Loucy (cell line): ENCODE measurements around the gene ZNF407.

Experiments used
- H2AFZ ChIP-seq: fragments of 200-600 bp; sonication (generic); 2 replicates; pipeline ENCODE4 v1.6.0; 2016; ENCODE audit warnings: antibody characterized with exemption, mild to moderate bottlenecking, low read length, moderate library complexity
- H3F3A ChIP-seq: fragments of 200-600 bp; 2 replicates; pipeline ENCODE4 v1.6.0; 2016; ENCODE audit warnings: antibody characterized with exemption, low read depth, mild to moderate bottlenecking
- H3K27me3 ChIP-seq: fragments of 200-600 bp; sonication (generic); 2 replicates; pipeline ENCODE4 v1.6.1; 2014; ENCODE audit warnings: low read length, mild to moderate bottlenecking; ENCODE audit not compliant: insufficient read depth, poor library complexity, severe bottlenecking
- H3K36me3 ChIP-seq: fragments of 200-600 bp; sonication (generic); 2 replicates; pipeline ENCODE4 v1.6.1; 2016; ENCODE audit warnings: low read length; ENCODE audit not compliant: insufficient read depth
- H3K4me1 ChIP-seq: fragments of 200-600 bp; sonication (generic); 2 replicates; pipeline ENCODE4 v1.5.1; 2014; ENCODE audit warnings: low read length, mild to moderate bottlenecking; ENCODE audit not compliant: insufficient read depth, poor library complexity, severe bottlenecking
- H3K4me2 ChIP-seq: fragments of 200-600 bp; sonication (generic); 2 replicates; pipeline ENCODE4 v1.6.0; 2014; ENCODE audit warnings: antibody characterized with exemption, low read length, low read depth, mild to moderate bottlenecking; ENCODE audit not compliant: poor library complexity, severe bottlenecking
- H3K4me3 ChIP-seq: fragments of 200-600 bp; sonication (generic); 2 replicates; pipeline ENCODE4 v1.5.1; 2014; ENCODE audit warnings: low read length, mild to moderate bottlenecking, mixed read lengths; ENCODE audit not compliant: poor library complexity, severe bottlenecking
- H3K79me2 ChIP-seq: fragments of 200-600 bp; sonication (generic); 2 replicates; pipeline ENCODE4 v1.6.1; 2014; ENCODE audit warnings: low read length; ENCODE audit not compliant: insufficient read depth
- H3K9ac ChIP-seq: fragments of 200-600 bp; sonication (generic); 2 replicates; pipeline ENCODE4 v1.6.0; 2014; ENCODE audit warnings: mild to moderate bottlenecking, low read depth, low read length, moderate library complexity; ENCODE audit not compliant: poor library complexity, severe bottlenecking
- H3K9me2 ChIP-seq: fragments of 200-600 bp; sonication (generic); replicated peaks from 2 replicates; pipeline ENCODE4 v1.6.1; 2016; ENCODE audit warnings: low read depth, low read length, mixed read lengths
- H3K9me3 ChIP-seq: fragments of 200-600 bp; sonication (generic); 2 replicates; pipeline ENCODE4 v1.6.1; 2014; ENCODE audit warnings: mild to moderate bottlenecking, antibody characterized with exemption, low read length, low read depth; ENCODE audit not compliant: insufficient read depth
- H4K20me1 ChIP-seq: fragments of 200-600 bp; sonication (generic); 2 replicates; pipeline ENCODE4 v1.6.0; 2014; ENCODE audit warnings: antibody characterized with exemption, low read length, mild to moderate bottlenecking; ENCODE audit not compliant: insufficient read depth, poor library complexity, severe bottlenecking
- EZH2phosphoT487 ChIP-seq: fragments of 200-600 bp; IDR thresholded peaks from 2 replicates; pipeline ENCODE4 v1.6.1; 2018; ENCODE audit warnings: antibody characterized with exemption, mild to moderate bottlenecking, moderate library complexity, borderline replicate concordance
- TF ChIP-seq, protein P1 (sequence below): fragments of 200-600 bp; sonication (generic); conservative IDR thresholded peaks from 2 replicates; pipeline ENCODE4 v1.5.1; 2014; ENCODE audit warnings: mild to moderate bottlenecking, antibody characterized with exemption, low read length

The ZNF407 gene

DNA sequence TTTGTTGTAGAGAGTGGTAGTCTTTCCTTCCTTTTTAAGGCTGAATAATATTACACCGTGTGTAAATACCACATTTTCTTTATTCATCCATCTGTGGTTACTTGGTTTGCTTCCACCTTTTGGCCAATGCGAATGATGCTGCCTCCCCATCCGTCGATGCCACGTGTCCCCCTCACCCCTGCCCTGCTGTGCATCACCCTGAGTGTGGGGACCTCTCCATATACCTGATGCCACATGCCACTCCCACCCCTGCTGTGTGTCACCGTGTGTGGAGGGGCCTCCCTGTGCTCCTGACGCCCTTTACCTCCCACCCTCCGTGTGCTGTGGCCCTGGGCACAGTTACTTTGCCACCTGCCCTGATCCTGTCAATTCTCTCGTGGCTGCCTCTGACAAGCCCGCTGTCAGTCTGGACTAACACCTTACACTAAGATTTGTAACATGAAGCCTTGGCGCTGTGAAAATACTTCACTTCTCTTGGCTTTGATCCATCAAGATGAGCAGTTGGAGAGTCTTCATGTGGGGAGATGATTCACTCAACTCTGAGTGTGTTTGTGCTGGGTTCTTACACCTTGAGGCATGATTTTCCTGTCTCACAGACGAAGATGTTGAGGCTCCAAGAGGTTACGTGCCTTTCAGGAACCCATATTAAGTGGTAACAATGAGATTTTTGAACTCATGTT lies 234.0 kb downstream of the ZNF407 start:
- no peaks in the 10 kb centered on the region for H3K79me2 ChIP-seq
- no peaks in the 10 kb centered on the region for H3K9me2 ChIP-seq
- no peak overlapping the region for H3K9ac ChIP-seq
- no peak for TF ChIP-seq EZH2phosphoT487
- TF ChIP-seq, protein P1, sequence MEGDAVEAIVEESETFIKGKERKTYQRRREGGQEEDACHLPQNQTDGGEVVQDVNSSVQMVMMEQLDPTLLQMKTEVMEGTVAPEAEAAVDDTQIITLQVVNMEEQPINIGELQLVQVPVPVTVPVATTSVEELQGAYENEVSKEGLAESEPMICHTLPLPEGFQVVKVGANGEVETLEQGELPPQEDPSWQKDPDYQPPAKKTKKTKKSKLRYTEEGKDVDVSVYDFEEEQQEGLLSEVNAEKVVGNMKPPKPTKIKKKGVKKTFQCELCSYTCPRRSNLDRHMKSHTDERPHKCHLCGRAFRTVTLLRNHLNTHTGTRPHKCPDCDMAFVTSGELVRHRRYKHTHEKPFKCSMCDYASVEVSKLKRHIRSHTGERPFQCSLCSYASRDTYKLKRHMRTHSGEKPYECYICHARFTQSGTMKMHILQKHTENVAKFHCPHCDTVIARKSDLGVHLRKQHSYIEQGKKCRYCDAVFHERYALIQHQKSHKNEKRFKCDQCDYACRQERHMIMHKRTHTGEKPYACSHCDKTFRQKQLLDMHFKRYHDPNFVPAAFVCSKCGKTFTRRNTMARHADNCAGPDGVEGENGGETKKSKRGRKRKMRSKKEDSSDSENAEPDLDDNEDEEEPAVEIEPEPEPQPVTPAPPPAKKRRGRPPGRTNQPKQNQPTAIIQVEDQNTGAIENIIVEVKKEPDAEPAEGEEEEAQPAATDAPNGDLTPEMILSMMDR = no peak
- H3K4me1 ChIP-seq = peaks cover 4% of the 10 kb centered on the region
- no peaks in the 10 kb centered on the region for H3K9me3 ChIP-seq
- no peak overlapping the region for H3K4me3 ChIP-seq
- no peak overlapping the region for H3K4me2 ChIP-seq
- H2AFZ ChIP-seq = no peak overlapping the region
- H3F3A ChIP-seq = no peaks in the 10 kb centered on the region
- H4K20me1 ChIP-seq = no peaks in the 10 kb centered on the region
- H3K36me3 ChIP-seq = no peaks in the 10 kb centered on the region
- H3K27me3 ChIP-seq = no peaks in the 10 kb centered on the region

DNA sequence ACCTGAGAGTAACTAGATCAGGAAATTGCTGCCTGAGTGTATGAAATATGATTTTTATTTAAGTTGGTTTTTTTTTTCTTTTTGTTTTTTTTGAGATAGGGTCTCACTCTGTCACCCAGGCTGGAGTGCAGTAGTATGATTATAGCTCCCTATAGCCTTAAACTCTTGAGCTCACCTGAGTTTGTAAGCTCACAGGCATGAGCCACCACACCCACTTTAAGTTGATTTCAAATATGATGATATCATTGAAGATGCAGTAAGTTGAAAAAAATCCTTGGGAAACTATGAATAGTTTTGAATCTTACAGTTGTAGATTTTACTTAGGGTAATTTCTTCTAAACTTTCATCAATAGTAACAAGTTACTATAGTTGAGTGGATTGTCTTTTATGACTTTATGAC lies 234.7 kb downstream of the ZNF407 start:
- no peak for TF ChIP-seq EZH2phosphoT487
- TF ChIP-seq, protein P1 = no peak
- H3K36me3 ChIP-seq = no peaks in the 10 kb centered on the region
- no peak overlapping the region for H2AFZ ChIP-seq
- H4K20me1 ChIP-seq = no peaks in the 10 kb centered on the region
- H3F3A ChIP-seq = no peaks in the 10 kb centered on the region
- no peaks in the 10 kb centered on the region for H3K27me3 ChIP-seq
- H3K4me3 ChIP-seq = no peak overlapping the region
- H3K4me1 ChIP-seq = peaks cover 5% of the 10 kb centered on the region
- H3K9me2 ChIP-seq = no peaks in the 10 kb centered on the region
- no peak overlapping the region for H3K4me2 ChIP-seq
- no peaks in the 10 kb centered on the region for H3K9me3 ChIP-seq
- H3K9ac ChIP-seq = no peak overlapping the region
- no peaks in the 10 kb centered on the region for H3K79me2 ChIP-seq

DNA sequence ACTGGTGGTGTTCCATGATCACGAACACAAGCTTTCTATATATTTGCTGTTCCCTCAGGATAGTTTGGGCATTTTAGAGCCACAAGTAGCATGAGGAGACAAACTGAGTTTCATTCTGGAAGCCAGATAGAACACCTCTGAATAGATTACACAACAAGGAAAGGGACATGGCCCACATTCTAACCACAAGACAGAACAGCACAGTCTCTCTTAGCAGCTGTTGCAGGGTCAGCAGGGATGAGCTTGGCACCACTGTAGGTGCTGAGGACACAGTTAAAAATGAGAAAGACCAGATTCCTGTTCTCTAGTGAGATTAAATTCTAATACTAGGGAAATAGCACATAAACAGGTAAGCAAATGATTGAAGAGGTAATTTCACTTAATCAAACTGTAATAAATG lies 235.3 kb downstream of the ZNF407 start:
- no peaks in the 10 kb centered on the region for H3K36me3 ChIP-seq
- no peaks in the 10 kb centered on the region for H3K79me2 ChIP-seq
- H3F3A ChIP-seq = no peaks in the 10 kb centered on the region
- no peaks in the 10 kb centered on the region for H3K9me3 ChIP-seq
- no peaks in the 10 kb centered on the region for H4K20me1 ChIP-seq
- H3K9me2 ChIP-seq = no peaks in the 10 kb centered on the region
- H3K27me3 ChIP-seq = no peaks in the 10 kb centered on the region
- TF ChIP-seq EZH2phosphoT487 = no peak
- TF ChIP-seq, protein P1 = no peak
- H2AFZ ChIP-seq = no peak overlapping the region
- peaks cover 11% of the 10 kb centered on the region for H3K4me1 ChIP-seq
- no peak overlapping the region for H3K4me3 ChIP-seq
- H3K4me2 ChIP-seq = no peak overlapping the region
- H3K9ac ChIP-seq = no peak overlapping the region
